ENCODE data around the gene HAND2.

DNA sequence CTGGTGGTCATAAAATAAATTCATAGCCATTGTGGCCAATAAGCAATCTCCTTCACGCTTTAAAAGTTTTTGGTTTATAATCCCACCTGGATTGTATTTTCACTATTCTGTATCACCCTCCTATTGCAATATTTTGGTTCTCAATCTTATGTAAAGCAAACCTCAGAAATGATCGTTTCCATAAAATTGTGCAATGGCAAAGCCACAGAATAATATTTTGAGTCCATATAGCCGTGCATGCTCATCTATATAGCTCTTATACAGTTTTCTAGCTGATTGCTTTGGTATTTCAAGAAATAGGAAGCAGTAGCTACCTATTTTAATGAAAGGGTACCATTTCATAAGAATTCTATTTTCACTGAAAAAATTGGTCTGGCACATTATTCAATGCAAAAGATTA, 10.0 kb upstream of the HAND2 start:
- TF ChIP-seq POLR2AphosphoS5 (IDR thresholded peaks at IDR 0.05; ENCODE audit: low read depth, low read length) (no peak), SIN3A (IDR thresholded peaks at IDR 0.05; ENCODE audit: borderline replicate concordance, insufficient read depth, low read length) (no peak), TAF1 (IDR thresholded peaks at IDR 0.05; ENCODE audit: borderline replicate concordance, insufficient read depth, low read length) (no peak)

Data from PFSK-1 (cell line).